Lung (tissue), 12 donors: ENCODE data around the gene MRPS12. TPM values are rescaled to one million over a fixed set of nuclear protein-coding genes. Genes with fewer than 3 reads are reported as not detected.

Experiments used
- ATAC-seq: fragments of 200-7000 bp; cut with Tn5 transposase; one replicate; pipeline ENCODE4 v1.9.1; 2020; ENCODE audit warnings: moderate number of reproducible peaks; ENCODE audit not compliant: insufficient read depth, low FRiP score
- DNase-seq, 3 donors: peaks; one replicate each; pipeline ENCODE4 v3.0.0-alpha.2; 2013 to 2017
- H3K27ac ChIP-seq, 2 donors: one replicate each; pipeline ENCODE4 v1.5.1; 2013; ENCODE audit warnings: mild to moderate bottlenecking in 2 of 2, moderate library complexity in 2 of 2, control low read depth in 1 of 2, inconsistent platforms in 1 of 2, low read depth in 1 of 2, low read length in 1 of 2
- H3K27me3 ChIP-seq, 3 donors: one replicate each; pipeline ENCODE4 v1.5.1; 2013; ENCODE audit warnings: low read length in 2 of 3; ENCODE audit not compliant: control insufficient read depth in 3 of 3, insufficient read depth in 3 of 3
- H3K36me3 ChIP-seq, 4 donors: one replicate each; pipeline ENCODE4 v1.5.1; 2013; ENCODE audit warnings: low read length in 4 of 4, mild to moderate bottlenecking in 1 of 4, moderate library complexity in 1 of 4; ENCODE audit not compliant: control insufficient read depth in 4 of 4, insufficient read depth in 4 of 4
- H3K4me1 ChIP-seq, 5 donors: one replicate each; pipeline ENCODE4 v1.5.1; 2013; ENCODE audit warnings: low read length in 5 of 5, mild to moderate bottlenecking in 2 of 5, moderate library complexity in 1 of 5; ENCODE audit not compliant: control insufficient read depth in 5 of 5, insufficient read depth in 5 of 5
- H3K4me3 ChIP-seq: one replicate; pipeline ENCODE4 v1.5.1; 2013; ENCODE audit warnings: mild to moderate bottlenecking, control low read depth, moderate library complexity
- H3K9ac ChIP-seq, 2 donors: one replicate each; pipeline ENCODE4 v1.5.1; 2013; ENCODE audit warnings: low read length in 2 of 2, control low read depth in 1 of 2; ENCODE audit not compliant: insufficient read depth in 1 of 2
- H3K9me3 ChIP-seq, 4 donors: one replicate each; pipeline ENCODE4 v1.5.1; 2013; ENCODE audit warnings: low read length in 3 of 4, mild to moderate bottlenecking in 1 of 4, moderate library complexity in 1 of 4; ENCODE audit not compliant: control insufficient read depth in 4 of 4, insufficient read depth in 3 of 4
- WGBS, 2 donors: extraction: QIAGEN DNeasy Blood & Tissue Kit; methylation state at CpG; one replicate each; pipeline ENCODE4 v1.1.7; 2013; 5-methylcytosine and 5-hydroxymethylcytosine counted together
- polyA plus RNA-seq, 2 donors: library from polyadenylated mRNA; stranded (reverse); fragments of 200-250 nt; gene quantifications; one replicate each; pipeline ENCODE4 v1.2.1, GENCODE V29; 2013
- total RNA-seq, 2 donors: library from RNA; depleted of rRNA in 1 of 2; stranded (reverse); fragments of >200 nt in 1 of 2; gene quantifications; one replicate each; pipeline ENCODE4 v1.2.1, GENCODE V29; 2014 to 2021
- TF ChIP-seq, protein P1 (sequence below): IDR thresholded peaks from 2 replicates; pipeline ENCODE4 v1.5.1; 2012; ENCODE audit warnings: mild to moderate bottlenecking; ENCODE audit errors: control extremely low read depth, extremely low read depth
- donor health status: control.
- donor health status: control.
- donor health status: Bipolar disorder and iron deficiency.
- donor health status: healthy.
- donor health status: DM: yes; HTN: yes; CAD: no.

Gene MRPS12
- total and polyA plus RNA-seq, 4 donors = 10.7 to 63.5 (median 36.8) TPM

DNA sequence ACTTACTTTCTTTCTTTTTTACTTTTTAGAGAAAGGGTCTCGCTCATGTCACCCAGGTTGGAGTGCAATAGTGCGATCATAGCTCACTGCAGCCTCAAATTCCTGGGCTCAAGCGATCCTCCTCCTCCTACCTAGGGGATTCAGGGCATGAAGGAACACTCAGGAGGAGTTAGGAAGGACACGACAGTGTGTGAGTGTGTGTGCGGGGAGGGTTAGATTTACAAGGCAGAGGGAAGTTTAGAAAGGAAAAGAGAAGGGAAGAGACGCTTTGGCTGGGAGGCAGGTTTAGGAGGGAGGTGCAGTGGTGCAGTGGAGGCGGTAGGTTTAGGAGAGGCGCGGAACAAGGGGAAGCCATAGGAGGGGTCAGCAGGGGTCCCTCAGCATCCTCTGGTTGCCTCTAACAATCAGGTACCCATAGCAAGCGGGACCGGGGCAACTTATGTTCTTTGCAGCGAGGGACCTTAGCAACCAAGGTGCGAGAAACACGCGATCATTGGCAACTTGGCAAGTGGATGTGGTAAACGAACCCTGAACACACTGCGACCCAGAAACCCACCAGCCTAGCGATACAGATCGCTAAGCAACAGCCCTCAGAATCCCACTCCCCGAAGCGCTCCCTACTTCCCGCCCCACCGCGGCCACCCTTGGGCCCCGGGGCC is 31.8 kb upstream of the MRPS12 start:
- Histone ChIP-seq H3K27me3 (no peaks in the 10 kb centered on the region), H3K4me3 (peak overlapping the region; percentile 57), H3K4me1 (peaks cover 0 to 18% (median 9%) of the 10 kb centered on the region in 5 donors), H3K9ac (peak overlapping the region; percentile 84 to 94), H3K36me3 (peaks cover 0 to 5% (median 0%) of the 10 kb centered on the region in 4 donors), H3K27ac (peak overlapping the region; percentile 62 to 77), H3K9me3 (peaks cover 0 to 2% (median 0%) of the 10 kb centered on the region in 4 donors)
- peak in 1 of 3 donors; percentile 51 for DNase-seq
- ATAC-seq = no peak
- WGBS, 2 donors = 7 to 9% methylated on average over 25 of the region's 25 CpGs
- TF ChIP-seq, protein P1, sequence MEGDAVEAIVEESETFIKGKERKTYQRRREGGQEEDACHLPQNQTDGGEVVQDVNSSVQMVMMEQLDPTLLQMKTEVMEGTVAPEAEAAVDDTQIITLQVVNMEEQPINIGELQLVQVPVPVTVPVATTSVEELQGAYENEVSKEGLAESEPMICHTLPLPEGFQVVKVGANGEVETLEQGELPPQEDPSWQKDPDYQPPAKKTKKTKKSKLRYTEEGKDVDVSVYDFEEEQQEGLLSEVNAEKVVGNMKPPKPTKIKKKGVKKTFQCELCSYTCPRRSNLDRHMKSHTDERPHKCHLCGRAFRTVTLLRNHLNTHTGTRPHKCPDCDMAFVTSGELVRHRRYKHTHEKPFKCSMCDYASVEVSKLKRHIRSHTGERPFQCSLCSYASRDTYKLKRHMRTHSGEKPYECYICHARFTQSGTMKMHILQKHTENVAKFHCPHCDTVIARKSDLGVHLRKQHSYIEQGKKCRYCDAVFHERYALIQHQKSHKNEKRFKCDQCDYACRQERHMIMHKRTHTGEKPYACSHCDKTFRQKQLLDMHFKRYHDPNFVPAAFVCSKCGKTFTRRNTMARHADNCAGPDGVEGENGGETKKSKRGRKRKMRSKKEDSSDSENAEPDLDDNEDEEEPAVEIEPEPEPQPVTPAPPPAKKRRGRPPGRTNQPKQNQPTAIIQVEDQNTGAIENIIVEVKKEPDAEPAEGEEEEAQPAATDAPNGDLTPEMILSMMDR = no peak

DNA sequence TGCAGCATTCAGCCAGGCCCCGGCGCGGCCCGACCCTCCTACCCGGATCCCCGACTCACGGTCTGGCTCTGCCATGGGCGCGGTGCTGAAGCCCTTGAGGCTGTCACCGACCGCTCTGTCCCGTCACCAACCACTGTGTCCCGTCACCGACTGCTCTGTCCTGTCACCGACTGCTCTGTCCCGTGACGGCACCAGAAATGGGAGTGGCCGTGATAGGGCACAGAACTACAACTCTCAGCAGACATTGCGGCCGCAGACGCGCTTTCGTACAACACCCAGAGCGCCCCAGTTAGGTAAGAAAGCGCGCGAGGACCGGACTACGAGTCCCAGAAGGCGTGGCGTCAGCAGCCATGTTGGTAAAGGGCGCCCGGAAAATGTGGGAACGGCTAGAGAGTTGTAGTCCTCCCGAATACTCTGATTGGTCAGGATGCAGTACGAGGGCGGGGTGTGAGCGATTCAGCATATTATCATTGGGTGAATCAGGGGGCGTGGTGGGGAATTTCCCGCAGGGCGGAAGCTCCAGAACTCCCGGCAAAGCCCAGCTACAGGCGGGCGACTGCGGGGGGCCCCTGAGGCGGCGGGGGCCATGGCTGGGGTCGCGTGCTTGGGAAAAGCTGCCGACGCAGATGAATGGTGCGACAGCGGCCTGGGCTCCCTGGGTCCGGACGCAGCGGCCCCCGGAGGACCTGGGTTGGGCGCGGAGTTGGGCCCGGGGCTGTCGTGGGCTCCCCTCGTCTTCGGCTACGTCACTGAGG is 31.1 kb upstream of the MRPS12 start, which contains the start of the genes NFKBIB and SIRT2:
NFKBIB (plus strand) TSS at position 523 of the 755 bp plus-strand sequence; CDS start at position 587, 64 bp downstream.
SIRT2 (minus strand) TSS at position 172 of the 755 bp plus-strand sequence; CDS start at position 75, 97 bp downstream.
- TF ChIP-seq, protein P1 = no peak
- peak; percentile 100 for DNase-seq
- ATAC-seq = peak; percentile 97
- H3K27ac ChIP-seq = peak within 1 kb of the TSS; percentile 95 to 97
- peaks cover 0 to 5% (median 0%) of the 10 kb centered on the region in 4 donors for H3K36me3 ChIP-seq
- peak within 1 kb of the TSS; percentile 84 to 97 for H3K9ac ChIP-seq
- WGBS, 2 donors = 0% methylated on average over 61 to 64 of the region's 64 CpGs
- peaks cover 0 to 18% (median 9%) of the 10 kb centered on the region in 5 donors for H3K4me1 ChIP-seq
- H3K4me3 ChIP-seq = peak within 1 kb of the TSS; percentile 93
- H3K27me3 ChIP-seq = no peaks in the 10 kb centered on the region
- H3K9me3 ChIP-seq = peaks cover 0 to 2% (median 0%) of the 10 kb centered on the region in 4 donors

DNA sequence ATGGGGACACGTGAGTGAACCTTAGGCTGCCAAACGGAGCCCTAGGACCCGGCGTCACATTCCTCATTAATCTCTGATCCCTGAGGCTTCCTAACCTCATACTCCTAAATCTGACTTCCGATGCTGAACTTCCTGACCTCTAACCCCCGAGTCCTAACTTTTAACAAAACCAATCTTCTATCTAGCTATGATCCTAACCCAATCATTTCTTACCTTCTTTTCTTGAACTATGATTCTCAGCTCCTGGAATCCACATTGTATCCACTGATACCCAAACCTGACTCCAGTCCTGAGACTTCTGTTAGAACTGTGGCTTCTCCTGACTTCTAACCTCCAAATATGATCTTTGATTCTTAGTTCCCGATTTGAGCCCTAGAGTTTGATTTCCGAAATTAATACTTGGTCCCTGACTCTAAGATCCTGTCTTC is 30.5 kb upstream of the MRPS12 start:
- no peaks in the 10 kb centered on the region for H3K27me3 ChIP-seq
- peak overlapping the region; percentile 93 for H3K4me3 ChIP-seq
- H3K4me1 ChIP-seq = peaks cover 0 to 18% (median 9%) of the 10 kb centered on the region in 5 donors
- DNase-seq (no peak), ATAC-seq (no peak)
- peak overlapping the region; percentile 14 to 97 for H3K9ac ChIP-seq
- H3K9me3 ChIP-seq = peaks cover 0 to 2% (median 0%) of the 10 kb centered on the region in 4 donors
- H3K27ac ChIP-seq = peak overlapping the region; percentile 95 to 97
- H3K36me3 ChIP-seq = peaks cover 0 to 8% (median 0%) of the 10 kb centered on the region in 4 donors
- 2 to 3% methylated on average over 8 of the region's 8 CpGs for WGBS, 2 donors
- TF ChIP-seq, protein P1 = no peak
